Embryonic facial prominence (tissue), 1 donor: Measurements from ENCODE around the gene TTC28.
"Not testable (repeated sequence)": the region's sequence is repeated elsewhere in the genome, so short reads cannot be mapped to it uniquely, and the experiment has no call there.

ENCODE experiments used
- DNase-seq: peaks from one replicate; pipeline ENCODE4 v3.0.0-alpha.2; 2016; ENCODE audit errors: extremely low spot score

Gene TTC28

DNA sequence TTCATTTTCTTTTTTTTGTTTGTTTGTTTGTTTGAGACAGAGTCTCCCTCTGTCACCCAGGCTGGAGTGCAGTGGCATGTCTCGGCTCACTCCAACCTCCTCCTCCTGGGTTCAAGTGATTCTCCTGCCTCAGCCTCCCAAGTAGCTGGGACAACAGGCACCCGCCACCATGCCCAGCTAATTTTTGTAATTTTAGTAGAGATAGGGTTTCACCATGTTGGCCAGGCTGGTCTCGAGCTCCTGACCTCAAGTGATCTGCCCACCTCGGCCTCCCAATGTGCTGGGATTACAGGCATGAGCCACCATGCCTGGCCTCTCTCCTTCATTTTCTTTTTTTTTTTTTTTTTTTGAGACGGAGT lies 118.9 kb downstream of the TTC28 start:
- DNase-seq = not testable (repeated sequence)

DNA sequence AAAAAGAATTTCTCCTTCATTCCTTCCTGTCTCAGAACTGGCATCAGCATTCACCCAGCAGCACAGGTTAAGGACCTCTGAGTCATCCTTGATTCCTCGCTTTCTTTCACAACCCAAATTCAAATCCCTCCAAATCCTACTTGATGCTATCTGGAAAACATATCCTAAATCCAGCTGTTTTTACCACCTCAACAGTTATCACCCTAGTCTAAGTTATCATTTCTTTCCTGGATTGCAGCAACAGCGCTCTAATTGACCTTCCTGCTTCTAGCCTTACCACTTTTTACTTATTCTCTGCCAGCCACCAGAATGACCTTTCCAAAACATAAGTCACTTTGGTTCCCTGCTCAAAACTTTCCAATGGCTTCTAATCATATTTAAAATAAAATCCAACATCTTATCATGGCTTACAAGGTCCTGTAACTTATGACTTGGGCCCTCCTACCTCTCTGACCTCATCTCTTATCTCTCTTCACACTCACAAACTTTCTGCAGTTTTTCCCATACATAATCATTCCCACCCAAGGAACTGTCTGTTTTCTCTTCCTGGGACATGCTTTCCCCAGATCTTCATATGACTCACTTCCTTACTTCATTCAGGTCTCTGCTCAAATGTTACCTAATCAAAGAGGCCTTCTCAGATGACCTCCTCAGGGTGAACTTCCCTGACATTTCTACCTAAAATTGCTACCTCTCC lies 119.4 kb downstream of the TTC28 start:
- no peak for DNase-seq

- DNase-seq = no peak
These were observed 122.5 kb downstream of the TTC28 start for GRCh38 chr22:28557184-28557583.

GRCh38 chr22:28553108-28553866 lies 126.4 kb downstream of the TTC28 start:
- DNase-seq = not testable (repeated sequence)

DNA sequence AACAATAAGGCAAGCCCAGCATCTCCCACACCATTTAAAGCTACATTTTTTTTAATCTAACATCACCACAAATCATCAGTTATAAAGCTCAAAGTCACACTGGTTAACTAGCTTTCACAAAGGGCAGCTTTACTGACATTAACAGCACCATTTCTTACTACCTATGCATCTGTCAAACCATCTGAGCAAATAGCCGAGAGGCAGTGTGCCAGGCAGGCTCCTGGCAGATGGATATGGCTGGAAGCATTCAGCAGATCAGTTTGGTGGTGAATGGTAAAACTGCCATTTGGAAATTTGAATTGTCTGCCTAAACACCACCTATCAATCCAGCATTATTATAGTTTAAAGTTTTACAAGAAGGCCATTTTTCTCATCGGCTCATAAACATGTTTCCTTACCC lies 131.2 kb downstream of the TTC28 start:
- DNase-seq = no peak

DNA sequence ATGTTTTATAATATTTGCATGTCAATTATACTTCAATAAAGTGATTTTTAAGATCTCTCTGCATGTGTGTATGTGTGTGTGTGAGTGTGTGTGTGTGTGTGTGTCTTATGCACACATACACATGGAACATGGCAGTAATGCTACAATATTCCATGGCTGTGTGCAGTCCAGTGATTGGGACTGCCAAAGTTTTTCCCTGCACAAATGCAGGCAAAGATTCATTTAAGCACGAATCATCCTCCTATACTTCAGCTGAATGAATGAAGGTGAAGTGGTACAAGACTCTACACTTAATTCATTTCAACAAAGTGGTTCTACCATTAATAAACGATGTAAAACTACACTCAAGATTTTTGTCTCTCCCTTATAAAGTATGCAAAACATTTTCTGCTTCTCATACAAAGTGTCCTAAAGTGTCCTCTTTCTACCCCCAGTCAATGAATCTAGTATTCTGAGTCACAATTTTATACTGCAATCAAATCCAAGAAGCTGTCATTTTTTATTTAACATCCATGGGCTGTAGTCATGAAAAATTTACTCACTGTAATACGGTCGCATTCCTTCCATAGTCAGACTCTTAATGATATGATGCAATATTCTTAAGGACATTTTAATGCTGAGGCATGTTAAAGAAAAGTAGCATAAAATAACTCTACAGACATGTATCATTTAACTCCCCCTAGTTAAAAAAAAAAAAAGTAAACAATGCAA lies 132.4 kb downstream of the TTC28 start:
- DNase-seq = no peak

- DNase-seq = no peak
These were observed 135.2 kb downstream of the TTC28 start for GRCh38 chr22:28544431-28544868.

GRCh38 chr22:28542980-28543621 lies 136.5 kb downstream of the TTC28 start:
- DNase-seq = no peak

GRCh38 chr22:28541137-28541536 lies 138.5 kb downstream of the TTC28 start:
- no peak for DNase-seq

DNA sequence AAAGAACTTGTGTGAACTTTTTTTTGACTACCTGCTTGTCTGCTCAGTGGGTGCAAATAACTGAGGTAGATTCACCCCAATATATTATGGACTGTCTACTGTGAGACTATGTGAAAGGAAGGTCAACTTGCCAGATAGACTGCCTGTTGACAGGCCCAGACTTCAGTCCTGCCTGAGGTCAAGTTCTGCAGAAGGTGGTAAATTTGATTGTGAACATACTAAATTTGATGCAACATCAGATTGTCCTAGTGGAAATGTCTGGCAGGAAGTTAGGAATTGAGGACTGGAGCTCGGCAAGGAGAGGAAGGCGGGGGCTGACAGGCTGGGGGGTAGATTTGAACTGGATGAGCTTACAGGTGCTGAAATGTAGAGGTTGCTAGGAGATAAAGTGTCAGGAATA lies 140.7 kb downstream of the TTC28 start:
- no peak for DNase-seq

DNA sequence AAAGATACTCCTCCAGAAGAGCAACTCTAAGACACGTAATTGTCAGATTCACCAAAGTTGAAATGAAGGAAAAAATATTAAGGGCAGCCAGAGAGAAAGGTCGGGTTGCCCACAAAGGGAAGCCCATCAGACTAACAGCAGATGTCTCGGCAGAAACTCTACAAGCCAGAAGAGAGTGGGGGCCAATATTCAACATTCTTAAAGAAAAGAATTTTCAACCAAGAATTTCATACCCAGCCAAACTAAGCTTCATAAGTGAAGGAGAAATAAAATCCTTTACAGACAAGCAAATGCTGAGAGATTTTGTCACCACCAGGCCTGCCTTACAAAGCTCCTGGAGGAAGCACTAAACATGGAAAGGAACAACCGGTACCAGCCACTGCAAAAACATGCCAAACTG lies 149.1 kb downstream of the TTC28 start:
- not testable (repeated sequence) for DNase-seq

- not testable (repeated sequence) for DNase-seq
These were observed 150.5 kb downstream of the TTC28 start for GRCh38 chr22:28529144-28529543.

DNA sequence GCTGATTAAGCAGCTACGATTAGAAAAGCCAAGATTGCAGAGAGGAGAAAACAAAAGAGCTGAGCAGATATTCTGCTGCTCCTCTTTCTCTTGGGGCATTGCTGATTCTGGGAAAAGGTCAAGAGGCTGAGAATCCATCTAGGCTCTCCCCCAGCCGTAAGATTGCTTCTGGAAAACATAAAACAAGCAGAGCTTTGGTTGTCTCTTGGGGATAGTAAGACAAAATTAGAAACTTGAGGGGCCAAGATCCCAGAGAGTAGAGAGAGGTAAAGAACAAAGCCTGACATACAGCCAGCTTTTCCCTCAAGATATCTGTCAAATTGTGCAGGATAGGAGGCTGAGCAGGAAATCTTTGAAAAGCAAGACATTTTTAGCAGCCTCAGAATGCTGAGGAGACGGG lies 158.2 kb downstream of the TTC28 start:
- no peak for DNase-seq

DNA sequence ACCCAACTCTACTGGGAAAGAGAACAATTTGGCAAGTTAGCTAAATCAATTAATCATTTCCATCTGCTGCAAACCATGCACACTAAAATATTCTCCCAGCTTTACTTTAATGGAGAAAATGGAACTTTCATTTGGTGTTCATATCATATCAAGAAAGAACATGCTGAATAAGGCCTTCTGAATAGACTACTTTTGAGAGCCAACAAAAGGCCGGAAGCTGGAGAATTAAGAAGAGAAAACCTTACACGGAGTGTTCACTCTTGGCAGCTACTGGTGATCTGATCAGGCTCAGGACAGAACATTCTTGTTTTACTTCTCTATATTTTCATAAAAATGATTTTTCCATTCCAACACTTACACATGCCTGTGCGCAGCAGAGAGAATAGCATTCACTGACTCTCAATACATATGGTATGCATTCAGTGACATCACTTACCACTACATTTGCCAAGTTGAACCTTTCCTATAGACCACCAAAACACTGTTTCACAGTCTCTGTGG lies 165.3 kb downstream of the TTC28 start:
- peak; percentile 66 for DNase-seq

DNA sequence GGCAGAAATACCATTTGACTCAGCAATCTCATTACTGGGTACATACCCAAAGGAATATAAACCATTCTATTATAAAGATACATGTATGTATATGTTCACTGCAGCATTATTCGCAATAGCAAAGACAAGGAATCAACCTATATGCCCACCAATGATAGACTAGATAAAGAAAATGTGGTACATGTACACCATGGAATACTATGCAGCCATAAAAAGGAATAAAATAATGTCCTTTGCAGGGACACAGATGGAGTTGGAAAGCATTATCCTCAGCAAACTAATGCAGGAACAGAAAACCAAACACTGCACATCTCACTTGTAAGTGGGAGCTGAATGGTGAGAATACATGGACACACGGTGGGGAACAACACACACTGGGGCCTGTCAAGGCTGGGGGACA lies 167.3 kb downstream of the TTC28 start:
- not testable (repeated sequence) for DNase-seq

DNA sequence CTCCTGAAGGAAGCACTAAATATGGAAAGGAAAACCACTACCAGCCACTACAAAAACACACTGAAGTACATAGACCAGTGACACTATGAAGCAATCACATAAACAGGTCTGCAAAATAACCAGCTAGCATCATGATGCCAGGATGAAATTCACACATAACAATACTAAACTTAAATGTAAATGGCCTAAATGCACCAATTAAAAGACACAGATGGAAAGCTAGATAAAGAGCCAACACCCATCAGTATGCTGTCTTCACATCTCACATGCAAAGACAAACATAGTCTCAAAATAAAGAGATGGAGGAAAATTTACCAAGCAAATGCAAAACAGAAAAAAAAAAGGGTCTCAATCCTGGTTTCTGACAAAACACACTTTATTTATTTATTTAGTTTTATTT lies 171.7 kb downstream of the TTC28 start:
- no peak for DNase-seq

DNA sequence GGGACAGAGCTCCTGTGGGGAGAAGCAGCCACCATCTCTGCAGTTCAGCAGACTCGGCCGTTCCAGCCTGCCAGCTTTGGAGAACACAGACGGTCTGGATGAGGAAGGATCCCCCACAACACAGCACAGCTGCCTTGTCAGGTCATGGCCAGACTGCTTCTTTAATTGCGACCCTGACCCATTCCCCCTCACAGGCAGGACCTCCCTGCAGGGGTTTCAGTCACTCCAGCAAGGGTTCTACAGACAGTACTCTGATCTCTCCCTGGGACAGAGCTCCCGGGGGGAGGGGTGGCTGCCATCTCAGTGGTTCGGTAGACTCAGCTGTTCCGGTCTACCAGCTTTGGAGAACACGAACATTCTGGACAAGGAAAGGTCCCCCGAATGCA lies 173.5 kb downstream of the TTC28 start:
- DNase-seq = no peak

DNA sequence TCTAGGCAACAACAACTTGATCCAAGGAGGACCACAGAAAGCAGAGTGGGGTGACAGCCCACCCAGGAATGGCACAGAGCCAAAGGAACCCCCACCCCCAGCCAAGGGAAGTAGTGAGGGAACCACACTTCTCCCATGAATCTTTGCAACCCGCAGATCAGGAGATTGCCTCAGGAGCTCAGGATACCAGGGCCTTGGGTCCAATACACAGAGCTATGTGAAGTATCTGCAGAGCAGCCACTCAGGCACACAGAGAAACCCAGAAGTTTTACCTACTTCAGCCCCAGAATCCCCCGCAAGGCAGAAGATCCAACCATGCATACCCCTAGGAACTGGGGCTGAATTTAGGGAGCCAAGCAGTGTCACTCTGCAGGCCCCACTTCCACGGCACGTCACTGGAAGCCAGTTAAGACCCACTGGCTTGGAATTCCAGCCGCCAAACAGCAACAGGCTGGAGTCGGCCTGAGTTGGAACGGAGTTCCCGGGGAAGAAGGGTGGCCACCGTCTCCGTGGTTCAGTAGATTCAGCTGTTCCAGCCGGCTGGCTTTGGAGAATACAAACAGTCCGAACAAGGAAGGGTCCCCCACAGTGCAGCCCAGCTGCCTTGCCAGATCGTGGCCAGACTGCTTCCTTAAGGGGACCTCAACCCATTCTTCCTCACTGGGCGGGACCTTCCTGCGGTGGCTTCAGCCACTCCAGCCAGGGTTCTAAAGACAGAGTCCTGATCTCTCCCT lies 174.1 kb downstream of the TTC28 start:
- DNase-seq = no peak

GRCh38 chr22:28500006-28500405 lies 179.6 kb downstream of the TTC28 start:
- no peak for DNase-seq

GRCh38 chr22:28498044-28498443 lies 181.6 kb downstream of the TTC28 start:
- DNase-seq = no peak

DNA sequence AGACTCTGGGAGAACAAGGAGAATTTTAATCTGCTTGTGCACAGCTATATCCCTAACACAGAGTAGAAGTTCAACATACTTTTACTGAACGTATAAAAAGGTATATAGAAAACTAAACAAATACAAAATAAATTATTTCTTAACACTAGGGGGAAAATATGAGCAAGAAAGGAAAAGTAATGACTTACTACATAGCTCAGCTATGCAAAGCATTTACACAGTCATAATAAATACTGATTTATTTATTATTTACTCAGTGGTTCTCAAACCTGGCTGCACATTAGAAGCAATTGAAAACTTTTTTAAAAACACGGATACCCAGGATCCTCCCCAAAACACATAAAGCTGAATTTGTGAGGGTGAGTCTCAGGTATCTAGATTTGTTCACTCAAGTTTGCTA lies 182.5 kb downstream of the TTC28 start:
- DNase-seq = no peak
